Spleen (tissue), 7 donors: ENCODE results near the gene PATE4.

Source experiments
- CTCF ChIP-seq, 11 experiments: fragments of 200-600 bp in 7 of 11; fragments of 450-650 bp in 4 of 11; sonication (generic) in 4 of 11; IDR thresholded peaks in 8 of 11; conservative IDR thresholded peaks in 3 of 11; 1 replicate in 7 of 11; 2 replicates in 4 of 11; pipeline versions ENCODE4 v1.4.0 to v1.8.0; 2016 to 2021; ENCODE audit warnings: antibody characterized with exemption in 11 of 11, inconsistent platforms in 4 of 11, mild to moderate bottlenecking in 1 of 11
- POLR2A ChIP-seq, 3 donors: fragments of 450-650 bp; IDR thresholded peaks; one replicate each; pipeline ENCODE4 v1.5.1; 2017; ENCODE audit warnings: antibody characterized with exemption in 3 of 3, mild to moderate bottlenecking in 1 of 3
- POLR2AphosphoS5 ChIP-seq, 3 donors: sonication (generic); formaldehyde crosslinking; IDR thresholded peaks; one replicate each; pipeline ENCODE4 v1.5.1; 2017; ENCODE audit warnings: antibody characterized with exemption in 3 of 3
- donor health status: DM: no; HTN: no; CAD: no; lungs with moderate emphysema.
- donor health status: DM: no; HTN: no; CAD: no.
- donor health status: DM: no; HTN: no; CAD: no.

DNA sequence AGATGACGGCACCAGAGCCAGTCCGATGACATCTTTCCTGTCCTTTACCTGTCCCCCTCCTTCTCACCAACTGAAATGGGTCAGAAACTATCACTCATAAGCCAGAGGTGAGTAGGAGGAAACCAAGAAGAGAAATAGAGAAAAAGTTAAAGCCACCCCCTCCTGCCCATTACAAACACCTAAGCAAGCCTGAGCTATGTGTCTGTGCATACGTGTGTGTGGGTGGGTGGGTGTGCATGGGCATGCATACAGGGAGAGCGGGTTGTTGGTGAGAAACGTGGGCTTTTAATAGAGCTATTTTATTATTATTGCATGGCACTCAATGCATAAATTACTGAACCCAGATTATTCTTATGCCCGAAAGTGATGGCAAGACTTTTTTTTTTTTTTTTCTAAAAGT is 2.6 kb downstream of the PATE4 start:
- TF ChIP-seq POLR2AphosphoS5 (IDR thresholded peaks at IDR 0.05) (no peak), CTCF (IDR thresholded peaks at IDR 0.05 in 8 of 11, conservative IDR thresholded peaks at IDR 0.05 in 3 of 11) (no peak), POLR2A (IDR thresholded peaks at IDR 0.05) (no peak)
